HG03175 (cell line): Measurements from ENCODE around the gene COL20A1.
"Not testable (repeated sequence)": the region's sequence is repeated elsewhere in the genome, so short reads cannot be mapped to it uniquely, and the experiment has no call there.

Source experiments
- ATAC-seq: cut with Tn5 transposase; IDR thresholded peaks from one replicate; pipeline ENCODE4 v1.9.1; 2021; ENCODE audit warnings: mild to moderate bottlenecking, moderate library complexity; ENCODE audit not compliant: unreplicated experiment

COL20A1 gene

DNA sequence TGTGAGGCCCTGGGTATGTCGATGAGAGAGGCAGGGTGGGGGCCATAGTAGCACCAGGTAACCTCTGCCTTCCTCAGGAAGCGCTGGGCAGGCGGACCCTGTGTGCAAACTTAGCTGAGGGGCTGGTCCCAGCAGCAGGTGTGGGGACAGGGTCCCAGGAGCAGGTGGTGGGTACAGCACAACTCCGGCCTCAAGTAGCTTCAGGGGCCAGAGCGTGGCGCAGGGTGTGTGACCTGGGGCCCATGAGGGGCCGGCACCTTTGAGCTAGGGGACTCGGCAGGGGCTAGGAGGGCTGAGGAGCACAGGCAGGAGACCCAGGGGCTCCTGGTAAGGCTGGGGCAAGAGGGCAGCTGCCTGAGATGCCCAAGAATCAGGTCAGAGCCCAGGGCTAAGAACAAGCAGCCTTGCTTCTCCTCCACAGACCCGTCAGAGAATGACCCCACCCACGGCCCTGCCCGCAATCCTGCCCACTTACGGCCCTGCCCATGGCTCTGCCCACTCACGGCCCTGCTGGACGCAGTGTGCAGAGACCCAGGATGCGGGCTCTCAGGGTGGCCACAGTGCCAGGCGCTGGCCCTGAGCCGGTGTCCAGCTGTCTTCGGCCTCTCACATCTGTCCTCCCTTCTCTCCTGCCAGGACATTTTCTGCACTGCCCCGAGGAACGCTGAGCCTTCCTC lies 37.2 kb downstream of the COL20A1 start:
- ATAC-seq, result no peak

DNA sequence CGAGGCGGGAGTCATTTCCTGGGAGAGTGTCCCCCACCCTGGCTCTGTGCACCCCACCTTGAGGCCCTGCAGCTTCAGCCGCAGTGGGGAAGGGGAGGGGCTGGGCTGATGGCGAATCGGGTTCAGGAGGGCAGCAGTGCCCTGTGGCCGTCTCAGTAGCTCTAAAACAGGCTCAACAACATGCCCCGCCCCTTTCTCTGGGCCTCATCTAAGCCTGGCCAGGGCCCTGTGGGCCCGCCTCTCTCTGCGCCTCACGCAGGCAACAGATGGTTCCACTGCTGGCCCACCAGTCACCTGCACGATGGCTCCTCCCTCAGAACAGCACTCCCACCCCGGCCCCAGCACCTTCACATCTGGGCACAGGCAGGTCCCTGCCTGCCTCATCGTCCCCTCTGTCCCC lies 38.0 kb downstream of the COL20A1 start:
- ATAC-seq, result no peak

DNA sequence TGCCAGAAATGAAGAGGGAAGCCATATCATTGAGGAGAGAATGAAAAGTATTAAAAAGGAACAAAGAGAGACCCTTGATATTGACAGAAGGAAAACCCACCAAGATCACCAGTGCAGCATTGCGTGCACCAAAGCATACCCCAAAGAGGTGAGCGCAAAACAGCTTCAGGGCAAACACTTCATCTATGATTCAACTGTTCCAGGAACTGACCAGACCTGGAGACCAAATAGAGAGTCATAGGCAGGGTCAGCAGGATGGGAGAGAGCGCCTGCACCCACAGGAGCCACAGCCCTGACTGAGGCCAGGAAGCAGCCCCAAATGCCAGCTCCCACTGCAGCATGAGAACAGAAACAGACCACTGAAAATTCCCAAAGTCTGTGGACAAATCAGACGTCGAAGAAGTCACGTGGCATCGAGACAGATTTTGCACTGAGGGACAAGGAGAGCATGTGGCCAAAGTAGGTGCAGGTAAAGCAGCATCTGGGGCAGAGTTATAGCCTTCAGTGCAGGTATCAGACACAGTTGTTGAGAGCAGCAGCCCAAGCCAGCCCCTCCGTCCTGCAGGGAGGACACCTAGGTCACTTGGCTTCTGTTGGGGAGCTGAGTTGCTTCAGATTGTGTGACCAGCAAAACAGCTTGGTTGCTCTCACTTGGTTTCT lies 38.9 kb downstream of the COL20A1 start:
- no peak for ATAC-seq

DNA sequence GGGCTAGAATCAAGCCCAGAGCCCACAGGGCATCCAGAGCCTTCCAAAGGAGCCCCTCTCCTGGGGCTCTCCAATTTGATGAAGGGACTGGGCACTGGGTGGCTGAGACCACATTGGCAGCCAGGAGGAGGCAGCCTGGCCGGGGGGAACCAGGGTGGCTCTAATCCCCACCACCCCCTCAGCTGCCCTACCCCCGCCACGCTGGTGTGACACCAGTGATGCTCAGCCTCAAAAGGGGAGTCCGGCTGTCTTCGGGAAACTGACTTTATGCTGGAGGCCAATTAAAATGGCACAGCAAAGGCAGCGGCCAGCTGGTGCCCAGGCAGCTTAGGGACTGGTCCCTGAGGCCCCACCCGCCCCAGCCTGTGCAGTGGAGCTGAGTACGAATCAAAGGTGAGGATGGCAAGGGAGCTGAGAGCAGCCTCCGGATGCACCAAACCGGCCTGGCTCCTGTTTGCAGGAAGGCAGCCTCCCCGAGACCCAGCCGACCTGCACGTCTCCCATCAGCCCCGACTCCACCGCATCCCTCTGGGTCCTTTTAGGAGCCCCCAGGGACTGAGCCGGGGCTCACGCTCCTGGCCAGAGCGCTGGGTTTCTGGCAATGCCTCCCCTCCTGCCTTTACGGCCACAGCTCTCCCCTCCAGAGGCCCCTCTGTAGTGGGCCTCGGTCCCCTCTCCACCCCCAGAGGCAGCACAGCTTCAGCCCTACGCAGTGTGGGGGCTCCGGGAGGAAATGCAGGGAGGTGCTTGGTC lies 39.7 kb downstream of the COL20A1 start:
- ATAC-seq, result no peak

DNA sequence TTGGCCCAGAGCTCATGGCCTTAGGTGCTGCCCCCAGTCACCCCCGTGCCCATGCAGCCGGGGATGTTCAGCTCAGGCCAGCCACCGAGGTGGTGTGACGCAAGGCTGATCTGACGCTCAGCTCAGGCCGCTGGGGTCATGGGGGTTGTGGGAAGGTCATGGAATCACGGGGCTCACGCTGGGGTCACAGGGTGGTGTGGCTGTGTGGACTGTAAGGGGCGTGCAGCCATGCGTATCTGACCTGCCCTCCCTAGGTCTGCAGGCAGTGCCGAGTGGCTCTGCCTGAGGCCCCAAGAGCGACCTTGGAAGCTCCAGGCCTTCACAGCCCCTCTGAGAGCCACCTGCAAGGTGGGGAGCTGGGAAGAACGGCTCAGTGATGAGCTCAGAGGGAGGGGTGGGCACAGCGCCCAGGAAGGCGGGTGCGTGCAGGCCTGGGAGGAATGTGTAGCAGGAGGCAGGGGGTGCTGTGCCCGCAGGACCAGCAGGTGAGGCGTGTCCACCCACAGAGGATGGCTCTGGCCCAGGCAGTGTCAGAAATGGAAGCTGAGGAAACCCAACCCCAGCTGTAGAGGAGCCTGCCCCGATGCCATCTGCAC lies 40.4 kb downstream of the COL20A1 start:
- no peak for ATAC-seq

DNA sequence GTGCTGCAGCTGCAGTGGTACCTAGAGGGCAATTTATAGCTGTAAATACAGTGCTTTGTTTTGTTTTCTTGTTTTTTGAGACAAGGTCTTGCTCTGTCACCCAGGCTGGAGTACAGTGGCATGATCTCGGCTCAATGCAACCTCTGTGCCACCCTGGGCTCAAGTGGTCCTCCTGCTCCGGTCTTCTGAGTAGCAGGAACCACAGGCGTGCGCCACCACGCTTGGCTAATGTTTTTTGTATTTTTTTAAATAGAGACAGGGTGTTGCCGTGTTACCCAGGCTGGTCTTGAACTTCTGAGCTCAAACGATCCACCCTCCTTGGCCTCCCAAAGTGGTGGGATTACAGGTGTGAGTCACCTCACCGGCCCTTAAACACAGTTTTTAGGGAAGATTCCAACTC lies 41.4 kb downstream of the COL20A1 start:
- ATAC-seq, result no peak

DNA sequence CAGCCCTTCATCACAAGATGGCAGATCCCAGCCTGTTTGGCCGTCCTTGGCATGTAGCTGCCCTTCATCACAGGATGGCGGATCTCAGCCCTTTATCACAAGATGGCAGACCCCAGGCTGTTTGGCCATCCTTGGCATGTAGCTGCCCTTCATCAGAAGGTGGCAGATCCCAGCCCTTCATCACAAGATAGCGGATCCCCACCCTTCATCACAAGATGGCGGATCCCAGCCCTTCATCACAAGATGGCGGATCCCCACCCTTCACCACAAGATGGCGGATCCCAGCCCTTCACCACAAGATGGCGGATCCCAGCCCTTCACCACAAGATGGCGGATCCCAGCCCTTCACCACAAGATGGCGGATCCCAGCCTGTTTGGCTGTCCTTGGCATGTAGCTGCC lies 42.1 kb downstream of the COL20A1 start:
- not testable (repeated sequence) for ATAC-seq

DNA sequence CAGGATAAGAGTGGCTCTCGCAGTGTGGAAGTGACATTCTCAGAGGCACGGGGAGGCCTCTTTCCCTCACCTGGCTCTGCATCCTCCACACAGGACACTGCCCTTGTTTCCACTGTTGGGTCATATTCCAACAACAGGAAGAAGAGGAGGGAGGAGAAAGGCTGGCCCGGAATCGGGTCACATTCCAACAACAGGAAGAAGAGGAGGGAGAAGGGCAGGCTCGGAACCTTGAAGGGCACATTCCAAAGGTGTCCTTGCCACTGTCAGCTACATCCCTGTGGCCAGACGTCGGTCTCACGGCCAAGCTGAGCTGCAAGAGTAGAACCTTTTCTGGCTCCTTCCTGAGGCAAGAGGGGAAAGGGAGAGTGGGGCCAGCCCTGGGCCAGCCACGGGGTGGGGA lies 42.7 kb downstream of the COL20A1 start:
- ATAC-seq, result no peak

DNA sequence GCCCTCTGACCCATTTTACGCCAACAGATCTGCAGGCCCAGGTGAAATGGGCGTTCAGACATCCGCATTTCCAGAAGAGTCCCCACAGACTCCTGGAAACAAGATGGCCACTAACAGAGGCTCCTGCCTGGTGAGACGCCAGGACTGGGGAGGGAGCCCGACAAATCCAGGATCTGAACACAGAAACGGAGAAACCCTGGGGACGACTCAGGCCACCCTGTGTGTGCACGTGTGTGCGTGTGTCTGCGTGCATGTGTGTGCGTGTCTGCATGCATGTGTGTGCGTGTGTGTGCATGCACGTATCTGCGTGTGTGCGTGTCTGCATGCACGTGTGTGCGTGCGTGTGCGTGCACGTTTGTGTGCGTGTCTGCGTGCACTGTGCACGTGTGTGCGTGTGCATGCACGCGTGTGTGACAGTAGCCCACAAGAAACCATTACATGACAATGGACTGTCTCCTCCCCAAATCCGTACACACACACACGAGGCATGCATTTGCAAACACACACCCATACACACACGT lies 43.3 kb downstream of the COL20A1 start:
- no peak for ATAC-seq

DNA sequence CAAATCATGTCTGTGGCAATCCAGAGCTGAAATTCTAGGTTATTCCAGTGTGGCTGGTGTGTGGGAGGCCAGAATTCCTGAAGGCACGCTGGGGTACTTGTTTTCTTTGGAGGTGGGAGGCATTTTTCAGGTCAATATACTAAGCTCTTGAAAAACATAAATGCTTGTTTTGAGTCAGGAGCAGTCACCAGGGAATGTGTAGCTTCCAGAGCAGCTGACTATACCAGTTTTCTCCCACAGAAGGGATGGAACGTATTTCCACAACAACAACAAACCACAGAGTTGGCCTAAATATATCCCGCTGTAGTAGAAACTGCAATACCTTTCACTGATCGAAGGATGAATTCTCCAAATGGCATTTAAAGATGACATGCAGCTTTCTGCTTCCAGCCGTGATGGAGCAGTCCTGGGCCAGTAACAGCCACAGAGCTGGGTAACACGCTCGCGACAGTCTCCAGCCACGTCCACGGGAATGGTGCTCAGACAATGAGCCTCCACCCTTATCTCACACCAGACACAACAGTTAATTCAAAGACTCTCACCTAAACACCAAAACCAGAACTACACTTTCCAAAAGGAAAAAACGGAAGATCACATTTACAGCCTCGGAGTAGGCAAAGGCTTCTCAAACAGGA lies 44.9 kb downstream of the COL20A1 start:
- ATAC-seq, result no peak

DNA sequence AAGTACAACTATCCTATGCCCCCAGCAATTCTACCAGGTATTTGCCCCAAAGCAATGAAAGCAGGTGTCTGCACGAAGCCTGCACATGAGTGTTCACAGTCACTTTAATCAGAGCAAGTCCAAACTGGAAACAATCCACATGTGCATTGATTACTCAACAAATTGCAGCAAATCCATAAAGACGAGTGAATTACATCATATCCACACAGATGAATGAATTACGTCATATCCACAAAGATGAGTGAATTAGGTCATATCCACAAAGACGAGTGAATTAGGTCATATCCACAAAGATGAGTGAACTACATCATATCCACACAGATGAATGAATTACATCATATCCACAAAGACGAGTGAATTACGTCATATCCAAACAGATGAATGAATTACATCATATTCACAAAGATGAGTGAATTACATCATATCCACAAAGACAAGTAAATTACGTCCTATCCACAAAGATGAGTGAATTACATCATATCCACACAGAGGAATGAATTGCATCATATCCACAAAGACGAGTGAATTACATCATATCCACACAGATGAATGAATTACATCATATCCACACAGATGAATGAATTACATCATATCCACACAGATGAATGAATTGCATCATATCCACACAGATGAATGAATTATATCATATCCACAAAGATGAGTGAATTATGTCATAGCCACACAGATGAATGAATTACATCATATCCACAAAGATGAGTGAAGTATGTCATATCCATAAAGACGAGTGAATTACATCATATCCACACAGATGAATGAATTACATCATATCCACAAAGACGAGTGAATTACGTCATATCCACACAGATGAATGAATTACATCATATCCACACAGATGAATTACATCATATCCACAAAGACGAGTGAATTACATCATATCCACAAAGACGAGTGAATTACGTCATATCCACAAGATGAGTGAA lies 46.4 kb downstream of the COL20A1 start:
- ATAC-seq, result not testable (repeated sequence)

DNA sequence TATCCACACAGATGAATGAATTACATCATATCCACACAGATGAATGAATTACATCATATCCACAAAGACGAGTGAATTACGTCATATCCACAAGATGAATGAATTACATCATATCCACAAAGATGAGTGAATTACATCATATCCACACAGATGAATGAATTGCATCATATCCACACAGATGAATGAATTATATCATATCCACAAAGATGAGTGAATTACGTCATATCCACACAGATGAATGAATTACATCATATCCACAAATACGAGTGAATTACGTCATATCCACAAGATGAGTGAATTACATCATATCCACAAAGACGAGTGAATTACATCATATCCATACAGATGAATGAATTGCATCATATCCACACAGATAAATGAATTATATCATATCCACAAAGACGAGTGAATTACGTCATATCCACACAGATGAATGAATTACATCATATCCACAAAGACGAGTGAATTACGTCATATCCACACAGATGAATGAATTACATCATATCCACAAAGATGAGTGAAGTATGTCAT lies 47.2 kb downstream of the COL20A1 start:
- not testable (repeated sequence) for ATAC-seq

DNA sequence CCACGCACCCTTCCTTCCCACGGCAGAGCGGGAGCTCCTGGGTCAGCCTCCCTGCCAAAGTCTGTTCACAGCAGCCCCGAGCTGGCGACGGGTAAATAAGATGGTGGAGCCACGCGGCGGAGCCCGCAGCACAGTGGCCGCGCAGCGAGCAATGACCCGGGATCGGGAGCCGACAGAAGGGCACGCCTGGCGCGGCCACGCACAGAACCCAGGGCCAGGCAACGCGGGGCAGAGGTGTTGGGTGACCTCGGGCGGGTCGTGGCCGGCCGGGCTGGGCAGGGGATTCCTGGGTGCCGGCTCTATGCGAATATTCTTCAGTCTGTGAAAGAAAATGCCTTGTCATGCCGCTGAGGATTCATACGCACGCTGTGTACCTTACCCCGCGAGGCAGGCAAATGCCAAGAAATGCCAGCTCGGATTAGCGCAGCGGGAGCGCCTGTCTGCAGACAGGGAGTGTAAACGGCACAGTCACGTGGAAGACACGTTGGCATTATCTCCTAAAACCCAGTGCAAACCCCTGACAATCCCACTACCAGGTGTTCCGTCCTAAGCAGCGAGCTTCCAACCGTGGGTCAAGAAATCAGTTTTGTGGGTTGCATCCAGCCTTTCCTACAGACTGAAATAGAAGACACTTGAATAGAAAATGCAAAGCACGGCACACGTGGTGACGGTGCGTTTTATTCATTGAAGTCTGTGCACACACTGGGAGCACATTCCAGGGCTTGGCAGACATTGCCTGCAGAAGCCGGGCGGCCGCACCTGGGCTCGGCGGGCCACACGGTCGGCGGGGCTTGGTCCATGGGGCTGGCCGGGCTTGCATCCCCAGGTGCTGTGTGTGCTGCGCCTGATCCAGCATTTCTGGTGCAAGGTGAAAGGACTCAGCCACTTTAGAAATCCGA lies 49.8 kb downstream of the COL20A1 start:
- no peak for ATAC-seq

DNA sequence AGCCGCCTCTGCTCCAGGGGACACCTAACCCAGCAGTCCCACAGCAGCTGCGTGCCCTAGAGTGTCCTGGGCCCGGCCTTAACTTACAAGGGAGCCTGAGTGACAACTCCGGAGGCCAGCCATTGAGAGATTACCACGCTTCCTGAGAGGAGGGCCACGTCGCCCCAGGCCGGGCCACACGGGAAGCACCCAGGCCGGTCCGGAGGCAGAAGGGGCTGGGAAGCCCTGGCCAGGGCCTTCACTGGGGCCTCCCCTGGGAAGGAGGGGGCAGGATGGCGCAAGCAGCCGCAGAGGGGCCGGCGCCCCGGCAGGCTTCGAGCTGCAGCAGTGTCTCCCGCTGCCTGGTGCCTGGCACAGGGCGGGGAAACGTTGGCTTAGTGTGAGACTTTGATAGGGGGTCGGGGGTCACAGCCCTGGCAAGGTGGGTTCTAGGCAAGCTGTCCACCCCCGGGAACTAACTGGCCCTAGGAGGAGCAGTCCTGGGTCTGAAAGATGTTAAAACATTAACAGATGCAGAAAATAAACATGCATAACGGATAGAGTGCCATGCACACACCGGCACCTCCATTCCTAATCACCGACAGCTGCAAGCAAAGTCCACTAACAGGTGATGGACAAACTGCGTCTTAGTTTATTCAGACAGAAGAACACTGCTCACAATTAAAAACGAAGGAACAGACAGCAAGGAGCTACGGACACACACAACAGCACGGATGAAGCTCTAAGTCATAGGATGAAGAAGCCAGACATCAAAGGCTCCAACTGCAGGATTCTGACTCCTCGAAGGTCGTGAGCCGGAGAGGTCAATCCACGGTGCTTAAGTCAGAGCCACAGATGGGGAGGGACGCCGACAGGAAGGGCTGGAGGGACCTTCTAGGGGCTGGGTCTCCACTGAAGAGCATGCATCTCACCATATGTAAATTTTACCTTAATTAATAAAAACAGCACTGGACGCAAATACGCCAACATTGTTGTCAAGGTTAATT lies 50.8 kb downstream of the COL20A1 start:
- ATAC-seq, result no peak

DNA sequence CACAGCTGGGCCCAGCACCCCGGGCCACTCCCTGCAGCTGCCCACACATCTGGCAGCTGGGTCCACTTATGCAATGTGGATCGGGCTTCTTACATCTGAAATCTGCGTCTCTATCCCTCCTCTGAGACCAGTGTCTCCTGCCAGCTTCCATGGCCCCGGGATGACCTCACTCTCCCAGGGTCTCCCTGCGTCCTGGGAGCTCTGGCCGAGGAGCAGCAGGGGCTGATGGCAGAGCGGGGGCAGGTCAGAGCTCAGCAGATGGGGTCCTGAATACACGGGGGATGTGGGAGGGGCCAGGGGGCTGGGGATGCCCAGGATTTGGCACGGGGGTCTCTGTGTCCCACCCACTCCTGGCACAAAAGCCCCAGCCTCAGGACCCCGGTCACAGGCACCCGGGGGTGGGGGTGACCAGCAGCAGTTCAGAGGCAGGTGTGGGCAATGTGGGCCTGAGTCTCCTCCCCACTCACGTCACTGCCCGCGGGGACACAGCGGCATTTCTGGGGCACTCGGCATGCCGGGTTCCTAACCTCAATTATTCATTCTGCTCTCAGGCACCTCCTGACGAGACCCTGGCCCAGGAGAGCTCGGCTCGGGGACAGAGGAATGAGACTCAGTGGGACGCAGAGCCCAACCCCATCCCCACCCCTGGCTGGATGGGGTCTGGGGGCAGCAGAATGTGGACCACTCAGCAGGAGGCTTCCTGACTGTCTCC lies 51.8 kb downstream of the COL20A1 start:
- no peak for ATAC-seq

DNA sequence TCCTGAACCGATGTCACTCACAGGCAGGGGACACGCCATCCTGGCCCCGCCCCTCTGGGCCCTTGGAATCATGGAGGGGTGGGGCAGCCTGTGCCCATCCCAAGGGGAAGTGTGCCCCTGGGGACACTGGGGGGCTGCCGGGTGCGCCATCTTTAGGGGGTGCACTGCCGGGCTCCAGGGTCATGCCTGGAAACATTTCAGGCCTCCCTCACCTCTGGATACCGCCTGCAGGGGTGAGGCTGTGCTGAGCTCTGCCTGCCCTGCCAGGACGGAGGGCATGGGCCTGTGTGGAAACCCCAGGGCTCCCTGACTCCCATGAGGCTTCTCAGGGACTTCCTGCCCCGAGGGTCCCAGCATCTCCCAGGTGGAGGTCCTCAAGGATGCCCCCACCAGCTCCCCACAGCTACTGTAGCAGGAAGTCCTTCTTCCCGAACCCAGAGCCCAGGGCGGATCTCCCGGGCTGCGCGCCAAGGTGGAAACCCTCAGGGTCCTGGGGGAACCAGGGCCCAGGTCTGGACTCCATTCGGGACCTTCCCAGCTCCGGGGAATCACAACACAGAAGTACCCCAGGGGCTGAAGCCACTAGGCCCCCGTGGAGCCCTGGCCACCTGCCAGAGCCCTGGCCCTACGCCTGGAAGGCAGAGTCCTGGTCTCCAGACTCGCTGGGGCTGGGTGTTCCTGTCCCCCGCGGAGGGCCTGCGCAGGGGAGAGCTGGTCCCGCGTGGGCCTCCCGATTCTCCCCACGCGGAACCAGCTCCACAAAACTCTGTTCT lies 52.5 kb downstream of the COL20A1 start:
- no peak for ATAC-seq
